SK-N-SH (cell line): ENCODE measurements around the gene NKG7. TPM values are rescaled to one million over a fixed set of nuclear protein-coding genes. Genes with fewer than 3 reads are reported as not detected.

Source experiments
- CTCF ChIA-PET: fragments of 300-600, 350-600 bp; formaldehyde crosslinking; extraction: SDS; loops from one replicate; lab custom pipeline; 2021; lab: Yijun Ruan, JAX
- POLR2A ChIA-PET: fragments of 350-600 bp; sonication (Branson Sonifier 250); formaldehyde crosslinking; extraction: SDS; loops from one replicate; lab custom pipeline; 2020; ENCODE audit warnings: antibody characterized with exemption, inconsistent platforms; lab: Yijun Ruan, JAX
- DNase-seq: peaks from one replicate; pipeline ENCODE4 v3.0.0; 2012
- H2AFZ ChIP-seq: fragments of 200-600 bp; sonication (generic); 2 replicates; pipeline ENCODE4 v1.8.1; 2016; ENCODE audit warnings: antibody characterized with exemption, mild to moderate bottlenecking, low read depth
- H3F3A ChIP-seq: fragments of 200-600 bp; sonication (generic); replicated peaks from 2 replicates; pipeline ENCODE3; 2016; ENCODE audit warnings: antibody characterized with exemption, mild to moderate bottlenecking; ENCODE audit not compliant: insufficient read depth
- H3K27ac ChIP-seq, 2 experiments: fragments of 200-500 bp in 1 of 2; fragments of 200-600 bp in 1 of 2; sonication (Bioruptor generic) in 1 of 2; sonication (generic), shearing (Covaris generic) in 1 of 2; 2 replicates each; pipeline versions ENCODE4 v1.5.1 to v1.6.1; 2014 to 2016; ENCODE audit warnings: low read depth in 2 of 2, inconsistent platforms in 1 of 2, low read length in 1 of 2, mild to moderate bottlenecking in 1 of 2, mixed read lengths in 1 of 2
- H3K27me3 ChIP-seq: fragments of 200-600 bp; sonication (generic), shearing (Covaris generic); 2 replicates; pipeline ENCODE4 v1.6.1; 2016; ENCODE audit warnings: mixed run types; ENCODE audit not compliant: insufficient read depth
- H3K36me3 ChIP-seq, 2 experiments: fragments of 200-500 bp in 1 of 2; fragments of 200-600 bp in 1 of 2; sonication (Bioruptor generic) in 1 of 2; sonication (generic) in 1 of 2; replicated peaks in 1 of 2; 2 replicates each; pipeline versions ENCODE3 to v1.5.1; 2014 to 2016; ENCODE audit warnings: low read length in 1 of 2, mild to moderate bottlenecking in 1 of 2; ENCODE audit not compliant: insufficient read depth in 2 of 2, control insufficient read depth in 1 of 2
- H3K4me1 ChIP-seq, 2 experiments: fragments of 200-500 bp in 1 of 2; fragments of 200-600 bp in 1 of 2; sonication (Bioruptor generic) in 1 of 2; sonication (generic), shearing (Covaris generic) in 1 of 2; 2 replicates each; pipeline versions ENCODE4 v1.5.1 to v1.6.1; 2014 to 2016; ENCODE audit warnings: low read depth in 1 of 2, low read length in 1 of 2, mixed run types in 1 of 2; ENCODE audit not compliant: insufficient read depth in 2 of 2, control insufficient read depth in 1 of 2
- H3K4me2 ChIP-seq: fragments of 200-600 bp; sonication (generic), shearing (Covaris generic); 2 replicates; pipeline ENCODE4 v1.6.1; 2017; ENCODE audit warnings: mixed run types
- H3K4me3 ChIP-seq, 2 experiments: fragments of 200-500 bp in 1 of 2; fragments of 200-600 bp in 1 of 2; sonication (Bioruptor generic) in 1 of 2; sonication (generic), shearing (Covaris generic) in 1 of 2; 2 replicates each; pipeline versions ENCODE4 v1.5.1 to v1.8.1; 2014 to 2016; ENCODE audit warnings: low read depth in 2 of 2, inconsistent platforms in 1 of 2, low read length in 1 of 2, mild to moderate bottlenecking in 1 of 2, mixed read lengths in 1 of 2, moderate library complexity in 1 of 2
- H3K79me2 ChIP-seq: fragments of 200-600 bp; sonication (generic); 2 replicates; pipeline ENCODE4 v1.8.1; 2017; ENCODE audit warnings: mild to moderate bottlenecking; ENCODE audit not compliant: insufficient read depth
- H3K9ac ChIP-seq: fragments of 200-600 bp; sonication (generic); 2 replicates; pipeline ENCODE4 v1.6.1; 2017; ENCODE audit warnings: mixed run types
- H3K9me2 ChIP-seq: fragments of 200-600 bp; sonication (generic); 2 replicates; pipeline ENCODE4 v1.6.1; 2017; ENCODE audit warnings: mixed run types
- H3K9me3 ChIP-seq: fragments of 200-600 bp; sonication (generic); 2 replicates; pipeline ENCODE4 v1.6.1; 2017; ENCODE audit warnings: mixed run types, mild to moderate bottlenecking, moderate library complexity
- H4K20me1 ChIP-seq: fragments of 200-600 bp; sonication (generic); 2 replicates; pipeline ENCODE4 v1.6.1; 2017; ENCODE audit warnings: mild to moderate bottlenecking, mixed run types; ENCODE audit not compliant: insufficient read depth
- EZH2phosphoT487 ChIP-seq: fragments of 200-600 bp; sonication (generic); IDR thresholded peaks from 2 replicates; pipeline ENCODE4 v1.6.1; 2017; ENCODE audit warnings: low read depth, mixed run types, mild to moderate bottlenecking, antibody characterized with exemption, moderate library complexity, borderline replicate concordance
- NFIC ChIP-seq: IDR thresholded peaks from 2 replicates; pipeline ENCODE4 v1.4.0; 2012; ENCODE audit warnings: borderline replicate concordance
- RAD21 ChIP-seq: IDR thresholded peaks from 2 replicates; pipeline ENCODE4 v1.6.1; 2012; ENCODE audit warnings: mild to moderate bottlenecking, low read length
- RCOR1 ChIP-seq: fragments of 150-350 bp; IDR thresholded peaks from 2 replicates; pipeline ENCODE4 v1.6.1; 2017; ENCODE audit warnings: antibody characterized with exemption, low read length
- WGBS: methylation state at CpG from one replicate; pipeline ENCODE4 v1.1.6; 2017; ENCODE audit warnings: low lambda C conversion rate; 5-methylcytosine and 5-hydroxymethylcytosine counted together
- polyA plus RNA-seq, 3 experiments: library from polyadenylated mRNA; depleted of rRNA; stranded (reverse); fragments of >200 nt; gene quantifications; 2 replicates each; pipeline ENCODE4 v1.2.3, GENCODE V29; 2012
- TF ChIP-seq, protein P1 (sequence below): IDR thresholded peaks from 2 replicates; pipeline ENCODE4 v1.6.1; 2012; ENCODE audit warnings: mild to moderate bottlenecking, low read depth, low read length, moderate library complexity

The NKG7 gene
- polyA plus RNA-seq, 1 of the 3 experiments (the other 2 are of a cell fraction) = not detected

DNA sequence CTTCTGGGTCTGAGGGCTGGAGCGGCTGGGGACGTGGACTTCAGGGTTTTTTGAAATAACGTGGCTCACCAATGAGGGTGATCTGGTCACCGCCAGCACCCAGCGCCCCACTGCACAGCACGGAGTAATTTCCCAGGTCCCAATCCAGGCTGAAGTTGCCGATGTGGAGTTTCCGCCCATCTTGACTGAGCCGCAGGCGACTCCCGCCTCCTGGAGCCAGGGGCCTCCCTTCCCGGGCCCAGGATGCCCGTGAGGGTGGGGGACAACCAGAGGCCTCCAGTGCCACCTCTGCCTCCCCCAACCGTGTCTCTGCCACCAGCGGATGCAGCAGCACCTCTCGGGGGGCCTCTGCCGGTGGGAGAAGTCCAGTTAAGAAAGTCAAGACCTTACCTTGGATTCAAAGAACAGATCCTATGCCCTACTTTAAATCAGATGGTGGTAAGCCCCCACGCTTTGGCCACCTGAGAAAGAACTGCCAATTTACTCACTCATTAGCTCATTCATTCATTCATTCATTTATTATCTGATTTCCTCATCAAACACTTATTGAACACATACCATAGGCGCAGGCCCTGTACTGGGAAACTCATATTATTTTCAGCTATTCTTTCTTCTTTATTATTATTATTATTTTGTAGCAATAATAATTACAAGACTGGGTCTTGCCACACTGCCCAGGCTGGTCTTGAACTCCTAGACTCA lies 34.4 kb downstream of the NKG7 start:
- Histone ChIP-seq H3K27me3 (no peaks in the 10 kb centered on the region), H3K9me3 (no peaks in the 10 kb centered on the region), H3K4me3 (peak overlapping the region in 1 of 2 experiments; percentile 63; a peak in 2 of 4 replicates), H4K20me1 (no peaks in the 10 kb centered on the region), H3K36me3 (no peaks in the 10 kb centered on the region), H3K9ac (no peak overlapping the region), H3K9me2 (no peaks in the 10 kb centered on the region), H2AFZ (peak overlapping the region; percentile 99), H3K4me1 (peaks cover 0 to 8% of the 10 kb centered on the region in 2 experiments; a peak in 1 of 4 replicates), H3F3A (peaks cover 3% of the 10 kb centered on the region), H3K4me2 (peak overlapping the region; percentile 97), H3K79me2 (no peaks in the 10 kb centered on the region), H3K27ac (no peak overlapping the region)
- no peak for DNase-seq
- 85% methylated on average over 6 of the region's 19 CpGs for WGBS
- TF ChIP-seq EZH2phosphoT487 = no peak
- TF ChIP-seq NFIC = no peak
- TF ChIP-seq RAD21 = no peak
- ChIA-PET POLR2A (no interaction called here), CTCF (interaction anchor here (0.6 to 2.1 kb wide), 13 partner anchors 9 to 319 kb away, joined by 3 to 7 read pairs (median 3); no protein-coding TSS in a partner anchor)

DNA sequence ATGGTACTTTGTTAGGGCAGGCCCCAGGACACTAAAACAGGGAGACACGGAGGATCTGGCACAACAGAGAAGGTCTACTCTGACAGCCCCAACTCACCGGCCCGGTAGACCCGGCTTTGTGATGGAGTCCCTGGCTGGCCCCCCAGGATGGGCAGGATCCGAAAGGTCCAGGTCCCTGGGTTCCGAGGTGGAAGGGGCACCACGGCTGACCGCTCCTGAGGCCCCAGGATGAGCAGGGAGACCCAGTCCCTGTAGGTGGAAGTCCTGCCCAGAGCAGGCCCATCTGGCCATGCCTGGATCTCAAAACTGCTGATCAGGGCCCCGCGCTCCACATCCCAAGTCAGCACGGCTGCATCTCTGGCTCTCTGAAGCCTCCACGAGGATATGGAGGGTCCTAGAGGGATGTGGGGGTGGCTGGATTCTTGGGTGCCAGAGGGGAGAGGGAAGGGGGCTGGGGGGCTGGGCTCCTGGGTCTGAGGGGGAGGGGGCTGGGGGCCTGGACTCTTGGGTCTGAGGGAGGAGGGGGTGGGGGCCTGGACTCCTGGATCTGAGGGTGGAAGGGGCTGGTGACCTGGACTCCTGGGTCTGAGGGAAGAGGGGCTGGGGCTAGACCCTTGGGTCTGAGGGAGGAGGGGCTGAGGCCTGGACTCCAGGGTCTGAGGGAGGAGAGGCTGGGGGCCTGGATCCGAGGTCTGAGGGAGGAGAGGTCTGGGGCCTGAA lies 35.2 kb downstream of the NKG7 start:
- H3K9me3 ChIP-seq = no peaks in the 10 kb centered on the region
- H4K20me1 ChIP-seq = no peaks in the 10 kb centered on the region
- H3K4me2 ChIP-seq = no peak overlapping the region
- no peak for DNase-seq
- H3K4me1 ChIP-seq = peaks cover 0 to 8% of the 10 kb centered on the region in 2 experiments; a peak in 1 of 4 replicates
- no peak overlapping the region for H3K27ac ChIP-seq
- no peak overlapping the region for H3K4me3 ChIP-seq
- POLR2A ChIA-PET = no interaction called here
- peaks cover 3% of the 10 kb centered on the region for H3F3A ChIP-seq
- H3K36me3 ChIP-seq = no peaks in the 10 kb centered on the region
- no peaks in the 10 kb centered on the region for H3K79me2 ChIP-seq
- H3K9ac ChIP-seq = no peak overlapping the region
- WGBS = 91% methylated on average over 12 of the region's 13 CpGs
- no peaks in the 10 kb centered on the region for H3K9me2 ChIP-seq
- TF ChIP-seq, protein P1, sequence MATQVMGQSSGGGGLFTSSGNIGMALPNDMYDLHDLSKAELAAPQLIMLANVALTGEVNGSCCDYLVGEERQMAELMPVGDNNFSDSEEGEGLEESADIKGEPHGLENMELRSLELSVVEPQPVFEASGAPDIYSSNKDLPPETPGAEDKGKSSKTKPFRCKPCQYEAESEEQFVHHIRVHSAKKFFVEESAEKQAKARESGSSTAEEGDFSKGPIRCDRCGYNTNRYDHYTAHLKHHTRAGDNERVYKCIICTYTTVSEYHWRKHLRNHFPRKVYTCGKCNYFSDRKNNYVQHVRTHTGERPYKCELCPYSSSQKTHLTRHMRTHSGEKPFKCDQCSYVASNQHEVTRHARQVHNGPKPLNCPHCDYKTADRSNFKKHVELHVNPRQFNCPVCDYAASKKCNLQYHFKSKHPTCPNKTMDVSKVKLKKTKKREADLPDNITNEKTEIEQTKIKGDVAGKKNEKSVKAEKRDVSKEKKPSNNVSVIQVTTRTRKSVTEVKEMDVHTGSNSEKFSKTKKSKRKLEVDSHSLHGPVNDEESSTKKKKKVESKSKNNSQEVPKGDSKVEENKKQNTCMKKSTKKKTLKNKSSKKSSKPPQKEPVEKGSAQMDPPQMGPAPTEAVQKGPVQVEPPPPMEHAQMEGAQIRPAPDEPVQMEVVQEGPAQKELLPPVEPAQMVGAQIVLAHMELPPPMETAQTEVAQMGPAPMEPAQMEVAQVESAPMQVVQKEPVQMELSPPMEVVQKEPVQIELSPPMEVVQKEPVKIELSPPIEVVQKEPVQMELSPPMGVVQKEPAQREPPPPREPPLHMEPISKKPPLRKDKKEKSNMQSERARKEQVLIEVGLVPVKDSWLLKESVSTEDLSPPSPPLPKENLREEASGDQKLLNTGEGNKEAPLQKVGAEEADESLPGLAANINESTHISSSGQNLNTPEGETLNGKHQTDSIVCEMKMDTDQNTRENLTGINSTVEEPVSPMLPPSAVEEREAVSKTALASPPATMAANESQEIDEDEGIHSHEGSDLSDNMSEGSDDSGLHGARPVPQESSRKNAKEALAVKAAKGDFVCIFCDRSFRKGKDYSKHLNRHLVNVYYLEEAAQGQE = no peak
- no peak for TF ChIP-seq RCOR1
- H2AFZ ChIP-seq = no peak overlapping the region
- no peaks in the 10 kb centered on the region for H3K27me3 ChIP-seq
- CTCF ChIA-PET = interaction anchor here (0.9 to 2.1 kb wide), 4 partner anchors 14 to 319 kb away, joined by 3 to 7 read pairs (median 4); no protein-coding TSS in a partner anchor
